Neural cell (in vitro differentiated cells): ENCODE measurements around the gene VIPAS39. TPM values are rescaled to one million over a fixed set of nuclear protein-coding genes. Genes with fewer than 3 reads are reported as not detected.

Experiments
- H2AFZ ChIP-seq: fragments of 200-600, 300-800 bp; sonication (generic), shearing (Covaris generic); 2 replicates; pipeline ENCODE4 v1.6.0; 2014; ENCODE audit warnings: low read depth, mild to moderate bottlenecking, antibody characterized with exemption, low read length, moderate library complexity
- H3F3A ChIP-seq: fragments of 200-600 bp; shearing (Covaris generic); 2 replicates; pipeline ENCODE4 v1.6.1; 2016; ENCODE audit warnings: mild to moderate bottlenecking, moderate library complexity, mixed read lengths, antibody characterized with exemption, low read length; ENCODE audit not compliant: insufficient read depth, poor library complexity, severe bottlenecking
- H3K27ac ChIP-seq: fragments of 200-600, 300-800 bp; sonication (generic), shearing (Covaris generic); 2 replicates; pipeline ENCODE4 v1.5.1; 2014; ENCODE audit warnings: mild to moderate bottlenecking, low read length, moderate library complexity
- H3K27me3 ChIP-seq: fragments of 300-800, 200-600 bp; sonication (generic), shearing (Covaris generic); 2 replicates; pipeline ENCODE4 v1.6.0; 2014; ENCODE audit warnings: mild to moderate bottlenecking, low read depth, low read length, moderate library complexity; ENCODE audit not compliant: insufficient read depth
- H3K36me3 ChIP-seq: fragments of 300-800, 200-600 bp; sonication (generic), shearing (Covaris generic); 2 replicates; pipeline ENCODE4 v1.5.1; 2014; ENCODE audit warnings: mild to moderate bottlenecking, antibody characterized with exemption, low read length, moderate library complexity; ENCODE audit not compliant: insufficient read depth
- H3K4me2 ChIP-seq: fragments of 300-800, 200-600 bp; sonication (generic), shearing (Covaris generic); 2 replicates; pipeline ENCODE4 v1.6.0; 2014; ENCODE audit warnings: mild to moderate bottlenecking, low read length
- H3K4me3 ChIP-seq: fragments of 300-800, 200-600 bp; sonication (generic), shearing (Covaris generic); 2 replicates; pipeline ENCODE4 v1.5.1; 2014; ENCODE audit warnings: mild to moderate bottlenecking, low read length, moderate library complexity
- H3K79me2 ChIP-seq: fragments of 200-600 bp; shearing (Covaris generic); replicated peaks from 2 replicates; pipeline ENCODE4 v1.6.0; 2014; ENCODE audit warnings: mild to moderate bottlenecking, low read length, moderate library complexity; ENCODE audit not compliant: insufficient read depth
- H3K9ac ChIP-seq: fragments of 300-800, 200-600 bp; sonication (generic), shearing (Covaris generic); 2 replicates; pipeline ENCODE4 v1.6.1; 2016; ENCODE audit warnings: mild to moderate bottlenecking, low read length, mixed read lengths
- H3K9me2 ChIP-seq: fragments of 200-600 bp; shearing (Covaris generic); 2 replicates; pipeline ENCODE4 v1.6.1; 2016; ENCODE audit warnings: mild to moderate bottlenecking, low read length, mixed read lengths; ENCODE audit not compliant: insufficient read depth
- H3K9me3 ChIP-seq: fragments of 200-600, 300-800 bp; sonication (generic), shearing (Covaris generic); 2 replicates; pipeline ENCODE4 v1.6.1; 2016; ENCODE audit warnings: mild to moderate bottlenecking, mixed run types, low read length, moderate library complexity, mixed read lengths
- H4K20me1 ChIP-seq: fragments of 200-600 bp; shearing (Covaris generic); 2 replicates; pipeline ENCODE4 v1.6.1; 2016; ENCODE audit warnings: mild to moderate bottlenecking, mixed run types; ENCODE audit not compliant: insufficient read depth
- CTCF ChIP-seq: fragments of 450-650 bp; IDR thresholded peaks from 2 replicates; pipeline ENCODE4 v1.5.1; 2014; ENCODE audit warnings: antibody characterized with exemption, mild to moderate bottlenecking, moderate library complexity; ENCODE audit not compliant: poor library complexity, severe bottlenecking
- EP300 ChIP-seq: fragments of 450-650 bp; conservative IDR thresholded peaks from 2 replicates; pipeline ENCODE4 v1.6.1; 2014; ENCODE audit warnings: antibody characterized with exemption, mild to moderate bottlenecking, moderate library complexity; ENCODE audit not compliant: poor library complexity, severe bottlenecking
- EZH2 ChIP-seq: fragments of 200-600, 300-800 bp; shearing (Covaris generic), sonication (generic); IDR thresholded peaks from 2 replicates; pipeline ENCODE4 v1.6.1; 2014; ENCODE audit warnings: antibody characterized with exemption, low read length, borderline replicate concordance, mild to moderate bottlenecking; ENCODE audit not compliant: insufficient read depth, poor library complexity, severe bottlenecking
- MXI1 ChIP-seq: fragments of 450-650 bp; conservative IDR thresholded peaks from 2 replicates; pipeline ENCODE4 v1.6.1; 2014; ENCODE audit warnings: antibody characterized with exemption, mild to moderate bottlenecking; ENCODE audit not compliant: poor library complexity, severe bottlenecking
- POLR2AphosphoS5 ChIP-seq: IDR thresholded peaks from 2 replicates; pipeline ENCODE4 v1.6.1; 2012
- RAD21 ChIP-seq: fragments of 450-650 bp; conservative IDR thresholded peaks from 2 replicates; pipeline ENCODE4 v1.6.1; 2014; ENCODE audit warnings: antibody characterized with exemption, mild to moderate bottlenecking, moderate library complexity
- REST ChIP-seq: IDR thresholded peaks from 2 replicates; pipeline ENCODE4 v1.6.1; 2012; ENCODE audit warnings: borderline replicate concordance
- SMC3 ChIP-seq: fragments of 450-650 bp; conservative IDR thresholded peaks from 2 replicates; pipeline ENCODE4 v1.6.1; 2014; ENCODE audit warnings: antibody characterized with exemption, mild to moderate bottlenecking, moderate library complexity; ENCODE audit not compliant: poor library complexity
- TAF1 ChIP-seq: IDR thresholded peaks from 2 replicates; pipeline ENCODE4 v1.6.1; 2012; ENCODE audit warnings: low read depth
- polyA plus RNA-seq: library from polyadenylated mRNA; depleted of rRNA; stranded (reverse); fragments of >200 nt; gene quantifications from 2 replicates; pipeline ENCODE4 v1.2.3, GENCODE V29; 2014

The VIPAS39 gene
- polyA plus RNA-seq, 1 donor from 2014 or later = 39.5 TPM

GRCh38 chr14:77423423-77423822 is 34.0 kb downstream of the VIPAS39 start, which contains the start of gene NOXRED1:
TSS of gene NOXRED1 (minus strand) at chr14:77423523. CDS start at chr14:77422889, 634 bp downstream.
- Histone ChIP-seq H3F3A (no peaks in the 10 kb centered on the region), H3K36me3 (peaks cover 15% of the 10 kb centered on the region), H3K79me2 (no peaks in the 10 kb centered on the region), H3K9me3 (no peaks in the 10 kb centered on the region), H3K27me3 (no peaks in the 10 kb centered on the region), H2AFZ (no peak within 1 kb of the TSS), H3K4me3 (no peak within 1 kb of the TSS), H3K4me2 (no peak within 1 kb of the TSS), H3K9ac (no peak within 1 kb of the TSS), H3K9me2 (no peaks in the 10 kb centered on the region), H3K27ac (no peak within 1 kb of the TSS), H4K20me1 (no peaks in the 10 kb centered on the region)
- no peak for TF ChIP-seq CTCF
- no peak for TF ChIP-seq RAD21
- no peak for TF ChIP-seq REST
- no peak for TF ChIP-seq EZH2
- TF ChIP-seq MXI1 = no peak

- H3K9me2 ChIP-seq = no peaks in the 10 kb centered on the region
- no peak overlapping the region for H3K4me2 ChIP-seq
- no peaks in the 10 kb centered on the region for H3K27me3 ChIP-seq
- H3F3A ChIP-seq = no peaks in the 10 kb centered on the region
- H3K9me3 ChIP-seq = no peaks in the 10 kb centered on the region
- H3K4me3 ChIP-seq = no peak overlapping the region
- H2AFZ ChIP-seq = no peak overlapping the region
- no peaks in the 10 kb centered on the region for H3K79me2 ChIP-seq
- no peaks in the 10 kb centered on the region for H4K20me1 ChIP-seq
- no peak overlapping the region for H3K27ac ChIP-seq
- H3K36me3 ChIP-seq = peaks cover 5% of the 10 kb centered on the region
- no peak for TF ChIP-seq RAD21
- TF ChIP-seq CTCF = no peak
- no peak for TF ChIP-seq EZH2
- TF ChIP-seq POLR2AphosphoS5 = no peak
- TF ChIP-seq SMC3 = no peak
- no peak for TF ChIP-seq REST
- TF ChIP-seq TAF1 = no peak
- no peak for TF ChIP-seq MXI1
- no peak for TF ChIP-seq EP300
- no peak overlapping the region for H3K9ac ChIP-seq
These were observed 36.2 kb downstream of the VIPAS39 start for GRCh38 chr14:77421201-77421600.
